Common myeloid progenitor, CD34-positive (primary cell): ENCODE measurements around the gene SPINDOC.

Experiments used
- CTCF ChIA-PET: fragments of 350-600 bp; sonication (Branson Sonifier 250); formaldehyde crosslinking; loops from one replicate; lab custom pipeline; 2021; ENCODE audit warnings: antibody characterized with exemption; lab: Charles Lee
- POLR2A ChIA-PET: fragments of 350-600 bp; sonication (Branson Sonifier 250); formaldehyde crosslinking; loops from one replicate; lab custom pipeline; 2021; ENCODE audit warnings: antibody characterized with exemption; lab: Charles Lee
- DNase-seq, 3 donors: peaks; one replicate each; pipeline versions ENCODE4 v3.0.0 to v3.0.0-alpha.2; 2013
- H3K27ac ChIP-seq, 2 experiments: 1 replicate in 1 of 2; 2 replicates in 1 of 2; pipeline ENCODE4 v1.7.0; 2013; ENCODE audit warnings: inconsistent platforms in 2 of 2, low read length in 2 of 2, mild to moderate bottlenecking in 2 of 2, low read depth in 1 of 2, moderate library complexity in 1 of 2; ENCODE audit not compliant: severe bottlenecking in 2 of 2, insufficient read depth in 1 of 2, poor library complexity in 1 of 2
- H3K27me3 ChIP-seq, 5 experiments: replicated peaks in 2 of 5; 1 replicate in 3 of 5; 2 replicates in 2 of 5; pipeline versions ENCODE4 v1.6.1 to v1.7.0; 2013; ENCODE audit warnings: low read length in 4 of 5, mild to moderate bottlenecking in 2 of 5, moderate library complexity in 2 of 5, inconsistent platforms in 1 of 5; ENCODE audit not compliant: insufficient read depth in 5 of 5, control insufficient read depth in 4 of 5
- H3K36me3 ChIP-seq, 4 experiments: 1 replicate in 2 of 4; 2 replicates in 2 of 4; pipeline versions ENCODE4 v1.6.1 to v1.7.0; 2013; ENCODE audit warnings: low read length in 3 of 4, control low read depth in 1 of 4, mild to moderate bottlenecking in 1 of 4; ENCODE audit not compliant: control insufficient read depth in 4 of 4, insufficient read depth in 4 of 4
- H3K4me1 ChIP-seq, 4 experiments: 1 replicate in 3 of 4; 2 replicates in 1 of 4; pipeline versions ENCODE4 v1.6.1 to v1.7.1; 2013; ENCODE audit warnings: low read length in 3 of 4, mild to moderate bottlenecking in 3 of 4, control low read depth in 1 of 4, inconsistent platforms in 1 of 4, moderate library complexity in 1 of 4; ENCODE audit not compliant: control insufficient read depth in 4 of 4, insufficient read depth in 4 of 4; ENCODE audit errors: control extremely low read depth in 1 of 4
- H3K4me3 ChIP-seq, 7 experiments: 1 replicate in 4 of 7; 2 replicates in 3 of 7; pipeline versions ENCODE4 v1.5.1 to v1.7.0; 2013; ENCODE audit warnings: mild to moderate bottlenecking in 7 of 7, low read length in 6 of 7, moderate library complexity in 6 of 7, inconsistent platforms in 2 of 7, low read depth in 2 of 7, control low read depth in 1 of 7; ENCODE audit not compliant: insufficient read depth in 4 of 7, control insufficient read depth in 1 of 7; ENCODE audit errors: extremely low read depth in 1 of 7
- H3K9me3 ChIP-seq, 5 experiments: 1 replicate in 4 of 5; 2 replicates in 1 of 5; pipeline versions ENCODE4 v1.6.1 to v1.7.1; 2013; ENCODE audit warnings: low read length in 4 of 5, mild to moderate bottlenecking in 2 of 5, inconsistent platforms in 1 of 5, low read depth in 1 of 5, moderate library complexity in 1 of 5; ENCODE audit not compliant: control insufficient read depth in 4 of 5, insufficient read depth in 2 of 5; ENCODE audit errors: control extremely low read depth in 1 of 5
- WGBS: methylation state at CpG from one replicate; pipeline ENCODE4 v1.1.5; 2013; ENCODE audit not compliant: insufficient coverage; 5-methylcytosine and 5-hydroxymethylcytosine counted together

SPINDOC gene

GRCh38 chr11:63845911-63846310 is 32.7 kb downstream of the SPINDOC start:
- CTCF ChIA-PET = interaction anchor here (0.8 to 3.0 kb wide), 5 partner anchors 10 to 60 kb away, joined by 3 to 10 read pairs (median 4); no protein-coding TSS in a partner anchor

DNA sequence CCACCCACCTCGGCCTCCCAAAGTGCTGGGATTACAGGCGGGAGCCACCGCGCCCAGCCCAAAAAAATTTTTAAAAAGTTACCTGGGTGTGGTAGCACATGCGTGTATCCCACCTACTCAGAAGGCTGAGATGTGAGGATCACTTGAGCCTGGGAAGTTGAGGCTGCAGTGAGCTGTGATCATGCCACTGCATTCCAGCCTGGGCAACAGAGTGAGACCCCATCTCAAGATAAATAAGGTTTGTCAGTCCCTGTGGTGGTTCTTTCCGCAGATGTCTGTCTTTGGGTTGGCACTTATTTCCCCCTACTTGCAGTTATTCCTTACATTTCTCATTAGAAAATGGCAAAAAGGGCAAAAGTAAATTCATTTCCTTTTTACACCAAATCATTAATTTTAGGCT is 33.6 kb downstream of the SPINDOC start:
- Histone ChIP-seq H3K27ac (no peak overlapping the region), H3K36me3 (peaks cover 7 to 34% (median 15%) of the 10 kb centered on the region in 4 experiments), H3K9me3 (no peaks in the 10 kb centered on the region), H3K4me3 (no peak overlapping the region), H3K27me3 (no peaks in the 10 kb centered on the region), H3K4me1 (peaks cover 7 to 40% (median 22%) of the 10 kb centered on the region in 4 experiments)
- ChIA-PET POLR2A (no interaction called here), CTCF (interaction anchor here (1.0 to 2.0 kb wide), 4 partner anchors 10 to 21 kb away, joined by 3 to 11 read pairs (median 8); no protein-coding TSS in a partner anchor)
- 98% methylated on average over 6 of the region's 6 CpGs for WGBS
- DNase-seq = no peak

More at GRCh38 chr11:63845911-63846310, 32.7 kb downstream of the SPINDOC start:
- Histone ChIP-seq H3K9me3 (no peaks in the 10 kb centered on the region), H3K27me3 (no peaks in the 10 kb centered on the region), H3K4me1 (peaks cover 13 to 40% (median 26%) of the 10 kb centered on the region in 4 experiments), H3K4me3 (no peak overlapping the region), H3K27ac (no peak overlapping the region), H3K36me3 (peaks cover 5 to 35% (median 16%) of the 10 kb centered on the region in 4 experiments)
- POLR2A ChIA-PET = no interaction called here
- WGBS = 100% methylated on average over 7 of the region's 7 CpGs
- DNase-seq = no peak

DNA sequence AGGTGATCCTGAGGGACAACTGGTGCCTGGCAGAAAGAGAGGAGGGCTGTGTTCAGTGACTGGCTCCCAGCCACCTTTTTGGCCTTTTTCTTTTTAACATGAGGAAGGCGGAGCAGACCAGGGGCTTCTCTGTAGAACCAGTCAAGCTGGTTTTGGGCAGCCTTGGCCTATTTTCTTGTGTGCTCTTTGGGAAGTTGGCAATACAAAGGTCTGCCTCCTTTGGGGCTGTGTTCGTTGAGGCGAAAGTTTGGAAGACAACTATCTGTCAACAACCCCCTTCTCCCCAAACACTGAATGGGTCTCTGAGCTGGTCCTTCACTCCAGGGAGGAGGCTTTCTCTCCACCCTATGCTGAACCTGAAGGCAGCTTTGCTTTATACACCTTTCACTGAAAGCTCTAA is 34.1 kb downstream of the SPINDOC start:
- ChIA-PET POLR2A (no interaction called here), CTCF (interaction anchor here (1.0 to 2.0 kb wide), 6 partner anchors 10 to 302 kb away, joined by 3 to 11 read pairs (median 4); no protein-coding TSS in a partner anchor)
- H3K27ac ChIP-seq = no peak overlapping the region
- WGBS = 100% methylated on average over 2 of the region's 3 CpGs
- no peaks in the 10 kb centered on the region for H3K9me3 ChIP-seq
- H3K36me3 ChIP-seq = peaks cover 7 to 32% (median 15%) of the 10 kb centered on the region in 4 experiments
- no peak overlapping the region for H3K4me3 ChIP-seq
- H3K4me1 ChIP-seq = peaks cover 6 to 39% (median 22%) of the 10 kb centered on the region in 4 experiments
- no peaks in the 10 kb centered on the region for H3K27me3 ChIP-seq
- DNase-seq = no peak

DNA sequence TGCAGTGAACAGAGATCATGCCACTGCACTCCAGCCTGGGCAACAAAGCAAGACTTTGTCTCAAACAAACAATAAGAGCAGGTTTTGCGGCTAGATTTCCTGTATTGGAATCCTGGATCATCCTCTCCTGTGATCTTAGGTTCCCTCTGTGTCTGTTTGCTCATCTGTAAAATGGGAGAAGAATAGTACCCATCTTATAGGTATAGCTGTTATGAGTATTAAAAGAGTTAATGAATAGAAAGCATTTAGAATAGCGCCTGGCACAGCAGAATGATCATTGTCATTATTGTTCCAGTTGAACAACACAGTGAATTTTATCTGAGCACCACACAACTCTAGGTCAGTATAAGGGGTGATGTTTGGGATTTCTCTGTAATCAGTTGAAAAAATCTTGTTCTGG is 36.4 kb downstream of the SPINDOC start:
- no peak for DNase-seq
- Histone ChIP-seq H3K36me3 (peaks cover 4 to 20% (median 8%) of the 10 kb centered on the region in 4 experiments), H3K4me1 (peaks cover 6 to 25% (median 11%) of the 10 kb centered on the region in 4 experiments), H3K9me3 (no peaks in the 10 kb centered on the region), H3K27ac (no peak overlapping the region), H3K4me3 (no peak overlapping the region), H3K27me3 (no peaks in the 10 kb centered on the region)
- ChIA-PET CTCF (interaction anchor here (0.8 to 1.5 kb wide), 3 partner anchors 10 to 13 kb away, joined by 3 to 6 read pairs (median 3); no protein-coding TSS in a partner anchor), POLR2A (interaction anchor here (0.7 kb wide), 1 partner anchor 956 kb away, joined by 3 read pairs; no protein-coding TSS in a partner anchor)
- no CpG with 5 or more reads among the region's 2 CpGs for WGBS

DNA sequence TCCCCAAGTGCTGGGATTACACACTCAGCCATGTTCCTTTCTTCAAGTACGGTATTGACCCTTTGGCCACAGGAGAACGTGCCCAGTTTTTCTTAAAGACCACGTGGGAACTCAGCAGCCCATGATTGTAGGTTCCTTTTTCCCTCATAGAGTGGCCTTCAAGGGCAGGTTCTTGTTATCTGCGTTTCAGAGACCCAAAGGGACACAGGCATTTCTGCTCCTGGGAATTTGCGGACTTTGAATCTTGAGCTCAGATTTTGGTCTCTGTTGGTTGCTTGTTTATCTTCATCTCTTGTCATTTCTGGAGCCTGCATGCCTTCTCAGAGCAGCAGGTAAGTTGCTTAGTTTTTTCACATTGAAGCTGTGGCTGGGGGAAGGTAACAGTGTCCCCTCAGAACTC is 37.7 kb downstream of the SPINDOC start:
- Histone ChIP-seq H3K27ac (peak overlapping the region in 1 of 2 experiments; percentile 64), H3K27me3 (no peaks in the 10 kb centered on the region), H3K36me3 (peaks cover 0 to 19% (median 7%) of the 10 kb centered on the region in 4 experiments), H3K9me3 (no peaks in the 10 kb centered on the region), H3K4me3 (no peak overlapping the region), H3K4me1 (peaks cover 4 to 15% (median 9%) of the 10 kb centered on the region in 4 experiments)
- 94% methylated on average over 5 of the region's 5 CpGs for whole genome bisulfite sequencing
- POLR2A ChIA-PET = no interaction called here
- DNase-seq = no peak
- CTCF ChIA-PET = interaction anchor here (0.9 to 1.5 kb wide), 5 partner anchors 11 to 25 kb away, joined by 3 to 7 read pairs (median 4); no protein-coding TSS in a partner anchor

DNA sequence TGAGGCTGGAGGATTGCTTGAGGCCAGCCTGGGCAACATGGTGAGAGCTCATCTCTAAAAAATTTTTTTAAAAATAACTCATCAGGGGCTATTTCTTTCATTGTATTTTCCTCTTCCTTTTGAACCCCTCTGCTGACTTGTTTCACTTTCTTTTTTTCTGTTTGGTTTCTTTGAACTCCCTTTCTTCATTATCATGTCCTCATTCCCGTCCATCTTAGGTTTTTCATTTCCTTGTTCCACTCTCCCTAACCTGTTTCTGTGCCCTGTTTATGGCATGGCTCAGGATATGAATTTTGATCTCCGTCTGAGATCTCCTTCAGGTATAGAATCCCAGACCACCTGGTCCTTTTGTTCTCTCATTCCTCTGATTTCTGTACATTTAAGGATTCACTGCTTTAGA is 38.1 kb downstream of the SPINDOC start:
- Histone ChIP-seq H3K36me3 (peaks cover 0 to 19% (median 7%) of the 10 kb centered on the region in 4 experiments), H3K4me3 (peak overlapping the region in 1 of 7 experiments; percentile 21), H3K27me3 (no peaks in the 10 kb centered on the region), H3K9me3 (no peaks in the 10 kb centered on the region), H3K4me1 (peaks cover 4 to 15% (median 10%) of the 10 kb centered on the region in 4 experiments), H3K27ac (peak overlapping the region in 1 of 2 experiments; percentile 64)
- no peak for DNase-seq
- WGBS = 43% methylated on average over 1 of the region's 2 CpGs
- ChIA-PET CTCF (interaction anchor here (1.0 to 1.5 kb wide), 3 partner anchors 10 to 25 kb away, joined by 3 to 7 read pairs (median 5); no protein-coding TSS in a partner anchor), POLR2A (no interaction called here)

- POLR2A ChIA-PET = interaction anchor here (0.6 kb wide), 2 partner anchors 9 to 46 kb away, joined by 5 read pairs; no protein-coding TSS in a partner anchor
- Histone ChIP-seq H3K36me3 (peaks cover 0 to 9% (median 6%) of the 10 kb centered on the region in 4 experiments), H3K9me3 (no peaks in the 10 kb centered on the region), H3K27me3 (no peaks in the 10 kb centered on the region), H3K27ac (no peak overlapping the region), H3K4me3 (no peak overlapping the region), H3K4me1 (peaks cover 4 to 17% (median 13%) of the 10 kb centered on the region in 4 experiments)
- 67% methylated on average over 2 of the region's 3 CpGs for WGBS
- CTCF ChIA-PET = interaction anchor here (1.2 to 1.6 kb wide), 4 partner anchors 9 to 19 kb away, joined by 3 to 4 read pairs (median 4); no protein-coding TSS in a partner anchor
- no peak for DNase-seq
Measured at GRCh38 chr11:63853476-63853875, 40.2 kb downstream of the SPINDOC start.
